ENCODE results near the gene DGLUCY.
"Not testable (repeated sequence)": the region's sequence is repeated elsewhere in the genome, so short reads cannot be mapped to it uniquely, and the experiment has no call there.

The DGLUCY gene

DNA sequence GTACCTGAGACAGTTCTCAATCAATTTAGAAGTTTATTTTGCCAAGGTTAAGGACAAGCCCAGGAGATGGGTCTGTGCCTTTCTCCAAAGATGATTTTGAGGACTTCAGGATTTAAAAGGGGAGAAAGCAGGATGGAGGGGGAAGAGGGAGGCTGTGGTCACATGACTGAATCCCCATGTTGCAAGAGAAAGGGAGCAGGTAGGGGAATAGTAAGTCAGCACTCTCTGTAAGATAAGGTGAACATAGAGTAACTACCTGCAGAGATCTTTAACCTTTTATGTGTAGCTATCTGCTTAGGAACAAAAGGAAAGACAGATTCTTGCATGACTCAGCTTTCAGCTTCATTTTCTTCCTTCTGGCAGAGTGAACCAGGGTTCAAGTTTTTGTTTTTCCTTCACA, 25.9 kb downstream of the DGLUCY start:
- DNase-seq, result no peak

DNA sequence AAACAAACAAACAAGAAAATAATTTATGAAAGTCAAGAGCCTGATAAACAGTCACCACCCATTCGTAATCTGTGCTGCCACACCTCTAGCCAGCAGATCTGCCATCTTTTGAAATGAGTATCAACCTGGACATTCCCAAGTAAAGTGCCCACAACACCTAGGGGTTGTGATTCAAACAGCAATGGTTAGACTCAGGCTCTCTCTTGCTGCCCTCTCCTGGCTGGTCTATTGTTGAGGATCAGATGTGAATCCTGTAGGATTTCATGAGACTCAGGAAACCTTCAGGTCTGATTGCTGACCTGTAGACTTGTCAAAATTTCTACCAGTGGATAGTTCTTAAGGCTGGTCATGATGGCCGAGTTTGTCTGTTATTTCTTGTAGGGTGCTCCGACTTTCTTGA, 26.8 kb downstream of the DGLUCY start:
- no peak for DNase-seq

DNA sequence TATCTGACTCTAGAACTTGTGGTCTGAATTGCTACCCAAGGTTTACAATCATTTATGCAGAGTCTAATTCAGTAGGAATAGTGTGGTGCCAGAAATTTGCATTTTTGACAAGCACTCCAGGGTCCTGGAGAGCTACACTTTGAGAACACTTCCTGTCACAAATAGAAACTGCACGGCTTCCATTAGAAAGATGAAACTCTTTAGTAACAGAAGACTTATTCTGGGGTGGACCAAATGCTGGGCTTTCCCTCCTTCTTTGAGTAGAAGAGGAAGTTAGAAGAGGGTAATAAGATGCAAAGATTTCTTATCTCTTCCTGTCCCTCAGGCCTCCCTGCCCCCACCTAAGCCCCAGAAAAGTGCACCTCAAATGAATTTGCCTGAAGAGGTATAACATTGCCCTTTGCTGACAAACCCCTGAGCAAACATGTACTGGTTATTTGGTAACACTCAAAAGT, 28.4 kb downstream of the DGLUCY start:
- DNase-seq, result no peak

DNA sequence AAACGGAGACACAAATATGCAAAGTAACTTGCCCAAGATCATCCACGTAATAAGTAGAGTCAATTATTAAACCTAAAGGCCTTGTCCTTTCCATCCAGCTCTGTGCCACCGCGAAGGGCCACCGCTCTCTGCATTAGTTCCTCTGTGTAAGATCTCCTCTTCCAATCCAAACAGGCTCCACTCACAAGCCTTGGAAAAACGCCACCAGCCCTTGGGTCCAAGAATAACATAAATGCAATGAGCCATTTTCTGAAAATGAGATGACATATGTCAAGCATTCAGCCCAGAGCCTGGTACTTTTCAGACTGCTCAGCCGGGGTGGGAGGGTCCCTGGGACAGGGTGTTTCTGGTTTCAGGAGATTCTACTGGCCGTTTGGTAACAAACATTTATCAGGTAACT, 30.0 kb downstream of the DGLUCY start:
- no peak for DNase-seq

DNA sequence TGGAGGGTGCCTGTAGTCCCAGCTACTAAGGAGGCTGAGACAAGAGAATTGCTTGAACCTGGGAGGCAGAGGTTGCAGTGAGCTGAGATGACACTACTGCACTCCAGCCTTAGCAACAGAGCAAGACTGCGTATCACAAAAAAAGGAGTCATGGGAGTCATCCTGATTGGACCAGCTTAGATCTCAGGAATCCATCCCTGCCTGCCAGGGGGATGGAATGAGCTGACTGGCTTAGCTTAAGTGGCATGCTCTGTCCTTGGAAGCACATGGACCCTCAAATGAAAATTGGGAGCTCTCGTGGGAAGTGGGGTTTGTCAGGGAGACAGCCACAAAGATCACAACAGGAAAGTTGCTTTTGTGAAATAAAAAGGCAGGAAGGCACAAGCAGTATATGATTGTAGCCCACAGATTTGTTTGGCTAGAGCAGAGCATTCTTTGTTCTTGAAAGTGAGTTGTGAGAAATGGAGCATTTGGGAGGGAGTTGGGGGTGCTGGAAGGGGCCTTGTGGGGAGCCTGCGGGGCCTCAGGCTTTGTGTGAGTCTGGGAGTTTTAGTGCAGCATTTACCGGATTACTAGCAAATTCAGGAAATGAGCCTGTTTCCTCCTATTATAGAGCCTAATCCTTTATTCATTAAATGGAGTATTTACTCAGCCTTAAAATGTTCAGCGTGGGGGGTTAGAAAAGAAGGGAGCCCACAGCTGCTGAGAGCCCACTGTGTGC, 30.7 kb downstream of the DGLUCY start:
- DNase-seq, result no peak

DNA sequence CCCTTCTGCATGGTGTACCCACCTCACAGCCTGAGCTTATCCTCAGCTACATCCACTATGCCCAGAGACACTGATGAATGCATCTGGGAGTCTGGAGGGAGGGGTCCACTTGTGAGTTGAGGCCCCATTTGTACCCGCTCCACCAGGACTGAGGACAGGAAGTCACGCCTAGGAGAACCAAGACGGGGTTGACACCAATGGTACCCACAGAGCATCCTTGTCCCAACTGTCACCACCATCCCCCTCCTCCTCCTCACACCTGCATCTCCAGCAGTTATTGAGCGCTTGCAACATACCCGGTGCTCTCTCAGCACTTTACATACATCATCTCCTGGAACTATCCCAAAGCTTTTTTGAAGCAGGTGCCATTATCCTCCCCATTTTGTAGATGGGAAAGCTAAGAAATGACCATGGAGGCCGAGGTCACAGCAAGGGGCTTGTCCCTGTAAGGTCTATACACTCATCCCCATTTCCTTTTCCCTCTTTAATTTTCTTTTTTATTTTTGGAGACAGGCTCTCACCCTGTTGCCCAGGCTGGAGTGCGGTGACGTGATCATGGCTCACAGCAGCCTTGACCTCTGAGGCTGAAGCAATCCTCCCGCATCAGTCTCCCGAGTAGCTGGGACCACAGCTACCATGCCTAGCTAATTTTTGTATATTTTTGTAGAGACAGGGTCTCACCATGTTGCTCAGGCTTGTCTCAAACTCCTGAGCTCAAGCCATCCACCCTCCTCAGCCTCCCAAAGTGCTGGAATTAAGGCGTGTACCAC, 31.7 kb downstream of the DGLUCY start:
- DNase-seq, result no peak

DNA sequence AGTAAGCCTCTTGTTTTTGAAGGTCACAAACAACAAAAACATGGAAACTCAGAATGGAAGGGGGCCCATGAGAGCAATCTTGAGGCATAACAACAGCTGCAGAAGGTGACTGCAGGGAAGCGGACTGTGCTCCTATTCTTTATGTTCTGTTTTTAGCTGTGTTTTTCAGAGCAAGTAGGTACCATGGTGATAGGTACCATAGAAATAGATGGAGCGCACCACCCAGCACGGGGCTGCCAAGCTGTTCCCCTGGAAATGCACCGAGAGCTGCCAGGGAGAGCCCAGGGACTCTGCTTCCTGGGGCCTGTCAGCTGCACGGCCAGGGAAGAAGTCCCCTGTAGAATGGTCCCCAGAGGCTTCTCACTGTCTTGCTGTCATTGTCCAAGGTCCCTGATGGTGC, 32.8 kb downstream of the DGLUCY start:
- DNase-seq, result no peak

DNA sequence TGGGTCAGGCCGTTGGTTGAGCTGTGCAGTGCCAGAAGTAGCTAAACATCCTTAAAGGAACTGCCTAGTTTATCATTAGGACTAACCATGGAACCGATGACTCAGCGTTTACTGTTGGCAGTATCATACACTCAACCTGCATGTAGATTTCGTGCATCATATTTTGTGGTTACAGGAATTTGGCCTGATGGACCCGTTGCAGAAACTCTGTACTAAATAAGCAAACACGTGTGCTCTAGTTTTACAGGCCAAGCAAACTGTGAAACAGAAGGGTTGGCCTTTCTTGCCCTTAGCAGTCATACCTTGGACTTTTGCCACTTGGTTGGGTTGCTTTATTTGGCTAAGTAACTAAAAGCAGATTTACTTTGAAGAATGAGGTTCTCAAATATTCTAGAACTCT, 35.6 kb downstream of the DGLUCY start:
- DNase-seq, result no peak

DNA sequence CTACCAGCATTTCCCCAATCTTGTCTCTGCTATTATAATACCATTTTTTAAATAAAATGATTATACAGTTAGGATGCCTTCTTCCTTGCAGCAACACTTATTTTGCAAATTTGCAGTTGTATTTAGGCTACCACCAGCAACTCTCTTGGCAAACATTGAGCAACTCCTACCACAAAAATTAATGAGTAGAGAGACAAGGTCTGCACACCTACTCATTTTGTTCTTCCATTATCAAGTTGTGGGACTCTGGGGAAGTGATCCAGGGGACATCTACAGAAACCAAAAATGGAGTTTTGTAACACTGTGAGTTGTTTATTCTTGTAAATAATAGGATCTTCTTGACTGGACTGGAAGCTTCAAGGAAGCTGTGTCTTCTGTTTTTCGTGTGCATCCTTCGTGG, 38.6 kb downstream of the DGLUCY start:
- DNase-seq, result no peak

DNA sequence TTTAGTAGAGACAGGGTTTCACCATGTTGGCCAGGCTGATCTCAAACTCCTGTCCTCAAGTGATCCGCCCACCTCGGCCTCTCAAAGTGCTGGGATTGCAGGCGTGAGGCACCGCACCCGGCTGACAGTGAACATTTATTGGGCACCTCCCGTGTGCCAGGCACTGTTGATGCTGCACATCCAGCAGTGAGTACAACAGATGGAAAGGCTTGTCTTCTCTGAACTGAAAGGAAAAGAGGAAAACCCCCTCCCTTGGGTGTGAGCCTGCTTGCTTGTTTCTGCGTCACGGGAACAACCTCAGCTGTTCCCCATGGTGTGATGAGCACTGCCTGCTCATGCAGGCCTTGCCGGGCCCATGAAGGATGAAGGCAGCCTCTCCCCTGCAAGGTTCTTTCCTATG, 39.5 kb downstream of the DGLUCY start:
- DNase-seq, result no peak

DNA sequence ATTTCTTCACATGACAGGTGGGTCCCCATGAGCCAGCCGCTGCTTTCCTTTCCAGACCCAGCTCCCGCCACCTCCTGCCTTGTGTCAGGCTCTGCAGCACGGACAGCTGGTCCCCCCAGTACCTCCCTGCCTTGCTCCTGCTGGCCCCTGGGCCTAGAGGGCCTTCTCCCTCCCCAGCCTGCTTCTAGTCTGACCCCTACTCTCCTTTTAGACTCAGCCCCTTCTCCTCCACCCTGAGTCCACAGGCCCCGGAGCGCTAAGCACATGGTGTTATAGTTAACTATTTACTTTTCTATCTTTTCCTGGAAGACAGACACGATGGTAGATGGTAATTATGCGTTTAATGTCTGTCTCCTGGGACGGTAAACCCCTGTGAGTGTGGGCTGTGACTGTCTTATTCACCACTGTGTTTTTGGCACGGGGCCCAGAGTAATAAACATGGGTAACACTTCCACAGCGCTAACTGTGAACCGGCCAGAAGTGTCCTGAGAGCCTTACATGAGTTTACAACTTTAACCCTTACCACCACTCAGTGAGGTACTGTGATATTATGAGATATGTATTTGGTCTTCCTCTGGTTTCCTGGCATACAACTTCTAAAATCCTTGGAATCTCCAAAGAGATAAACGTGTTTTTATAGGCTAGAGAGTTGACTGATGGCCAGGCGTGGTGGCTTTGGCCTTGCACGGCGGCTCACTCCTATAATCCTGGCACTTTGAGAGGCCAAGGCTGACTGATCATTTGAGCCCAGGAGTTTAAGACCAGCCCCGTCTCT, 41.2 kb downstream of the DGLUCY start:
- DNase-seq, result peak; percentile 83

DNA sequence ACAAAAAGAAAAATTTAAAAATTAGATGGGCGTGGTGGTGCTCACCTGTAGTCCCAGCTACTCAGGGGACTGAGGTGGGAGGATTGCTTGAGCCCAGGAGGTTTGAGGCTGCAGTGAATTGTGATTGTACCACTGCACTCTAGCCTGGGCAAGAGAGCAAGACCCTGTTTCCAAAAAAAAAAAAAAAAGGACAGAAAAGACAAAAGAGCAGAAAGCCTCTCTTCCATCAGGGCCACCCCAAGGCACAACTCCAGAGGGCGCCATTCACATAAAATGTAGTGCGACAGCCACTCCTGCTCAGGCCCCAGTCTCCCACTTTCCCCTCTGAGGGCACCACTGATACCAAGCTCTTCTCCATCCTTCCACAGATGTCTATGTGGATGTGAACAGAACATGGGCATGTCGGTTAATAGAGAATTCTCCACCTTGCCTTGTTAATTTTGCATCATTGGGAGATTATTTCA, 41.8 kb downstream of the DGLUCY start:
- DNase-seq, result no peak

DNA sequence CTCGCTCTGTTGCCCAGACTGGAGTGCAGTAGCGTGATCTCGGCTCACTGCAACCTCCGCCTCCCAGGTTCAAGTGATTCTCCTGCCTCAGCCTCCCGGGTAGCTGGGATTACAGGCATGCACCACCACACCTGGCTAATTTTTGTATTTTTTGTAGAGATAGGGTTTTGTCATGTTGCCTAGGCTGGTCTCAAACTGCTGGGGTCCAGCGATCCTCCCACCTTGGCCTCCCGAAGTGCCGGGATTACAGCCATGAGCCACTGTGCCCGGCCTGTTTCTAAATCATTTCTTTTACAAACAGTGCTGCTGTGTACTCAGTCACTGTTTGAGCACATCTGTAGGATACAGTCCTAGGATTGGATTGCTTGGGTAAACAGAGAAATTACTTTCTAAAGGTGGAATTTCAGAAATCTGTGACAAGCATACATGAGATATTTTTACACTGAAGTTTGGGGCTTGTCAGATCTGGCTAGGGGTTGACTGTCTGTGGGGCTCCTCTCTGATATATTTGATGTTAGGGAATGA, 42.3 kb downstream of the DGLUCY start:
- not testable (repeated sequence) for DNase-seq

DNA sequence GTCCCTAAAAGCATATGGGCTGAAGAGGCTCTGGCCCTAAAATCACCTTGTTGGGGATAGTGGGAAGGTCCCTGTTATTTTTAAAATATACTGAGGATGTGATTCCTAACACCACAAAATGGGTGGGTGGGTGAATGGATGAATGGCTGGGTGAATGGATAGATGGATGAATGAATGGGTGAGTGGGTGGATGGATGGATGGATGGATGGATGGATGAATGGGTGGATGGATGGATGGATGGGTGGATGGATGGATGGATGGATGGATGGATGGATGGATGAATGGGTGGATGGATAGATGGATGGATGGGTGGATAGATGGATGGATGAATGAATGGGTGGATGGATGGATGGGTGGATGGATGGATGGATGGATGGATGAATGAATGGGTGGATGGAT, 43.0 kb downstream of the DGLUCY start:
- not testable (repeated sequence) for DNase-seq

DNA sequence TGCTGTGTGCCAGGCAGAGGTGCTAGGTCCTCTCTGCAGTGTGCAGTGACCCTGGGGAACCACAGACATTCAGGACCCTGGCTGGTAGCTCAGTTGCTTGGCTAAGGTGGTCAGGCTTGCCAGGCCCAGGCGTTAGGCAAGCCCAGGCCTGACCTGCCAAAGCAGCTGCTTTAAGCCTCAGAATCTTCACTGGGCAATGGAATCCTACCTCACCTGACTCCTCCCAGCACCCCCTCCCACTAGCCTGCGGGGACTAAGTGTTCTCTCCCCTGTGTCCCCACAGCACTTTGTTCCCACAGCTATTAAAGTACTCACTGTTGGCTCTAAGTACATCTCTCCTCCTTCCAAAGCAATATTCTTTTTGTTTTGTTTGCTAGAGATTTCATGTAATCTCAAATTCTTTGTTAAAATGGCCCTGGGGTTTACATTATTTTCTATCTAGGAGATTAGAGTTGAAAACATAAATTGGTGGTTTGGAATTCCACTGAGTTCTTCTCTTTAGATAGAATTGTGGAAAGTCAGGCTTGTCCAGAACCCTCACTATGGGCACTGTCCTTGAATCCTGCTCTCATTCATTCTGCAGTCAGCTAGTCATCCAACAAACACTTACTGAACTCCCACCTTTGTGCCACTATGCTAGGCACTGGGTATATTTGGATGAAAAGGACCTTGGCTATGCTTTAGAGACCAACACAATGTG, 44.4 kb downstream of the DGLUCY start:
- peak; percentile 62 for DNase-seq

DNA sequence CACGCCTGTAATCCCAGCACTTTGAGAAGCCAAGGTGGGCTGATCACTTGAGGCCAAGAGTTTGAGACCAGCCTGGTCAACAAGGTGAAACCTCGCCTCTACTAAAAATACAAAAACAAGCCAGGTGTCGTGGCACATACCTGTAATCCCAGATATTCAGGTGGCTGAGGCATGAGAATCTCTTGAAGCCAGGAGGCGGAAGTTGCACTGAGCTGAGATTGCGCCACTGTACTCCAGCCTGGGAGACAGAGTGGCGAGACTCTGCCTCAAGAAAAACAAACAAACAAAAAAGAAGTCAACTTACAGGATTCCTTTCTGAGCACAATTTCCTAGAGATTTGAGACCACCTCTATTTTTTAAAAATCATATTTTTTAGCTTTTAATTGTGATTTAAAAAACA, 45.3 kb downstream of the DGLUCY start:
- DNase-seq, result no peak

DNA sequence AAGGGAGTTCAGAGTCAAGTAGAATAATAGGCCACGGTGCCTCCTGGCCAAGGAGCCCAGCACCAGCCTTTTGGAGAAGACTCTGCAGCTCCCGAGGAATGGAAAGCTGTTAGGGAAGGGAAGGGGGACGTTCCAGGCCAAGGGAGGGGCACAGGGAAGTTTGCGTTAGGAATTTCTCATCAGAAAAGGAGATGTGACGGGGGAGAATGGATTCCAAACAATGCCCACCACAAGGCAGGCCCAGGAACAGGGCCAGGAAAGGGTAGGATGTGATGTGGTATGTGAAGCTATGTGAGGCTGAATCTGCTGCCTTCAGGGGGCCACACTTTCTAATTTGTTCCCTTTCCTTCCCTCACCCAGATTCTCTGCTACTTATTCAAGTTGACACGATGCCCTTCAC, 46.0 kb downstream of the DGLUCY start:
- DNase-seq, result no peak

DNA sequence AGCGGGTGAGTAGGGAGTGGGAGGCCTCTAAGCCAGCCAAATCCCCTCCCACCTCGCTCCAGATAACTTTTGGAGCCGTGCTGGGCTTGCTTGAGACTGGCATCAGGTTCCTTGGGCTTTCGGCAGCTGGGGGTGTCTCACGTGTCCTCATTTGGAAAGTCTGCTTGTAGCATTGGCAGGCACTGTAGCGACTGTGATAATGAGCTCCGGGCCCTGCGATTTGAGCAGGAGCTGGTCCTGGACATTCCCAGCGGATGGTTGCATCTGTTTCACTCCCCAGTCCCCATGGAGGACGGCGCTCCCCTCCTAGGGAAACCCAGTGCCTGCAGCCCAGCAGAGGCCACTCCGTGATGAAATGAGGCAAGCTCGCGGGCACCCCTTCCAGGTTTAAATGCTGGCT, 49.4 kb downstream of the DGLUCY start:
- DNase-seq, result no peak

DNA sequence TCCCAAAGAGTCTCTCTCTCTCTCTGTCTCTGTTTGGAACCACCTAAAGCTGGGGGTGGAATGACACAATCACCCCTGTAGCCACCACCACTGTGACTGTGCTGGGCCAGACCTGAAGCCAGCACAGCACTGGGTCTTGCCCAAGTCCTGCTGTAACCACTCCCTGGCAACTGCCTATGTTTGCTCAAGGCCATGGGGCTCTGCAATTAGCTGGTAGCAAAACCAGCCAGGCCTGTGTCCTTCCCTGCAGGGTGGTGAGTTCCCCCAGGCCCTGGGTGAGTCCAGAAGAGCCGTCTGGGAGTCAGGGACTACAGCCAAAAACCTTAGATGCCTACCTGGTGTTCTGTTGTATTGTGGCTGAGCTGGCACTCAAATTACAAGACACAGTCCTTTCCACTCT, 50.8 kb downstream of the DGLUCY start:
- no peak for DNase-seq

DNA sequence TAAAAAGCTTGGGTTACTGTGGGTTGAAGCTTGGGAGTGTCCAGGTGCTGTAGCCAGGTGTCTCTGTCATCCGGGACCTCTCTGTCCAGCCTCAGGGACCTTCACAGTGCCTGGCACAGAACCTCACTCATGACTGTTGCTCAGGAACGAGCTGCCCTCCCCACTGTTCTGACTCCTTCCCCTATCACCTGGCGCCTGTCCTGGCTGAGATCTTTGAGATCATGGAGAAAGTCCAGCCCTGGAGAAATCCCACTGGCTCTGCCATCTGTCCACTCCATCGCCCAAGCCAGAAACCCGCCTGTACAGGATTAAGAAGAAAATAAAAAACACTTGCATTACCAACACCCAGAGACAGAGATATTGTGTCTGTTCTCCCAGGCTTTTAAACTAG, 53.5 kb downstream of the DGLUCY start:
- DNase-seq, result no peak

DNA sequence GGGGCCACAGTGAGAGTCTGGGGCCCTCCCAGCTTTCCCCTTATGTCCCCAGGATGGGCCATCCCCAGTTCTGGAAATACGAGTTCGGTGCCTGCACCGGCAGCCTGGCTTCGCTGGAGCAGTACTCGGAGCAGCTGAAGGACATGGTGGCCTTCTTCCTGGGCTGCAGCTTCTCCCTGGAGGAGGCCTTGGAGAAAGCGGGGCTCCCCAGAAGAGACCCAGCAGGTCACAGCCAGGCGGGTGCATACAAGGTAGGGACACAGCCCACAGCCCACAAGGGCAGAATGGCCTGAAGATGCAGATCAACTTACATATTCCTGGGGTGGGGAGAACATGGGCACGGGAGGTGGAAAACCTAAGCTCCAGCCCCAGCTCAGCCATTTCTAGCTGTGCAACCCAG, 56.1 kb downstream of the DGLUCY start:
- DNase-seq, result no peak

DNA sequence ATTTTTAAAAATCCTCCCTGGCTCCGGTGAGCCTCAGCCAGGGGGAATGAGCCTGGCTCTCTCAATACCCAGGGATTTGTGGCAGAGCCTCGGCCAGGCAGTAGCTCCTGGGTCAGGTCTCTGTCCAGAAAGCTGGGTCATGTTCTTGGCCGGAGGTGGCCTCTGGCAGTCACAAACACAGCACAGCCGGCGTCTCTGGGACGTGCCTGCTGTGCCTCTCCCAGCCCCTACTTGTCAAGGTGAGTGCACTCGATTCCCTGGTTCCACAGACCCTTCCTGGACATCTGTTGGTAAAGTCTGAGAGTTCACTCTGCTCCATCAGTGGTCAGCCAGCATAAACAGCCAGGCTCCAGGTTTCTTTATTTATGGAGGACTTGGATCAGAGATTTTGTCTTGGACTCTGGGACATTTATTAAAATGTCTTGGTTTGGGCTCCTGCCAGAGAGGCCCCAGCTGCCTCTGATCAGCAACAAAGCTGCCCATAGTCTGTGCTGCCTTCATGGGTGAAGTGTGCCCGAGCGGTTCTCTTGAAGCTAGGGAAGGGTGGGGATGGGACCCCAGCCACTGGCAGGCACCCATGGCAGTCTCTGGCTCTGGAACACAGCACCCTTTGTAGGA, 56.7 kb downstream of the DGLUCY start:
- DNase-seq, result no peak

All from NCI-H526 treated with DMSO at 0.1 percent for 48 hours (cell line).